NK-92 (cell line): Measurements from ENCODE around the gene SBF1.

ENCODE experiments used
- DNase-seq: peaks from one replicate; lab custom pipeline; 2025; ENCODE audit not compliant: unreplicated experiment; lab: John Stamatoyannopoulos, UW

SBF1 gene

DNA sequence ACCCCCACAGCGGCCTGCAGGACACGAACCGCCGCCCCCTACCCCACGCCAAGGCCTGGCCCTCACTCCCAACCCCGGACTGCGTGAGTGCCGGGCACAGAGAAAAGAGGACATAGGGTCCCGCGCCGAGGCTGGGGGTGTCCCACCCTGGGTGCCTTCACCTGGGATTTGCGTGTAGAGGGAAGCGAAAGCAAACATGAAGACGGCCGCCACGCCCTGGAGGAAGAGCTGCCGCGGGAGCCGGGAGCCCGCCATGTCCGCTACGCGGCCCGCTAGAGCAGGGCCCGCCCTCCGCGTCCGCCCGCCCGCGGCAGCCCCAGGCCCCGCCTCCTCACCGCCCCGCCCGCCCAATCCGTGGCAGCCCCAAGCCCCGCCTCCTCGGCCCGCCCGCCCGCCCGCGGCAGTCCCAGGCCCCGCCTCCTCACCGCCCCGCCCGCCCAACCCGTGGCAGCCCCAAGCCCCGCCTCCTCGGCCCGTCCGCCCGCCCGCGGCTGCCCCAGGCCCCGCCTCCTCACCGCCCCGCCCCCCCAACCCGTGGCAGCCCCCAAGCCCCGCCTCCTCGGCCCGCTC, 32.7 kb upstream of the SBF1 start, which contains the start of gene LMF2:
Gene LMF2, minus strand, starts transcription at position 282 of the 570 bp plus-strand sequence. Its CDS starts 27 bp downstream, at position 255.
- DNase-seq = no peak

DNA sequence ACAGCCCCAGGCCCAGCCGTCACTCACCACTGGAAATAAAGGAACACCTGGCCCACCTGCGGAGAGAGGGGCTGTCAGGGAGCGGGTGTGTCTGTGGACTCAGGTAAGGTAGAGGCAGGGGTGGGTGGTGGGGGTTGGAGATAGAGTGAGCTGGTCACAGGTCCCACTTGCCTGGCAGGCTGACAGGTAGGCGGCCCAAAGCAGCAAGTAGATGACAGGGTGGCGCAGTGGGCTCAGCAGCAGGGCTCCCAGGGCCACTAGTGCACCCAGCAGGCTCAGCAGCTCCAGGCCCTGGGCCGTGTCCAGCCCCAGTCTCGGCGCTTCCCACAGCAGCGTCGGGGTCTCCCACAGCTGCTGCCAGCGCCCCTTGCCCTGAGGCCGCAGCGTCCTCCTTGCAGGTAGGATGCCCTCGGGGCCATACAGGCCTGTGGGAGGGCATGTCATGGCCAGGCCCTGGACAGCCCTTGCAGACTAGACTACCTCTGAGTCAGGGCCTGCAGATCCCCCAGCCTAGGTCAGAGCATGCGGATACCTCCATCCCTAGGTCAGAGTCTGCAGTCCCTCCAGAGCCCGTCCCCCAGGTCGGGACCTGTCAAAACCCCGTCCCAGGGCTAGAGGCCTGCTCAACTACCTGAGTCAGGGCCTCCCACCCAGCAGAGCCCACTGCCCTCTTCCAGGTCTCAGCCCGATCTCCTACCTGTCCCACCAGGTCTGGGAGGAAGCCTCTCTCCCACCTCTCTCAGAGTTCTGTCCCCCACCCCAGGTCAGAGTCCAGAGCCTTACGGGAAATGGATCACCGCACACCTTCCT, 32.0 kb upstream of the SBF1 start:
- DNase-seq = no peak

- DNase-seq = no peak
These were observed 31.2 kb upstream of the SBF1 start for GRCh38 chr22:50505776-50506610.

DNA sequence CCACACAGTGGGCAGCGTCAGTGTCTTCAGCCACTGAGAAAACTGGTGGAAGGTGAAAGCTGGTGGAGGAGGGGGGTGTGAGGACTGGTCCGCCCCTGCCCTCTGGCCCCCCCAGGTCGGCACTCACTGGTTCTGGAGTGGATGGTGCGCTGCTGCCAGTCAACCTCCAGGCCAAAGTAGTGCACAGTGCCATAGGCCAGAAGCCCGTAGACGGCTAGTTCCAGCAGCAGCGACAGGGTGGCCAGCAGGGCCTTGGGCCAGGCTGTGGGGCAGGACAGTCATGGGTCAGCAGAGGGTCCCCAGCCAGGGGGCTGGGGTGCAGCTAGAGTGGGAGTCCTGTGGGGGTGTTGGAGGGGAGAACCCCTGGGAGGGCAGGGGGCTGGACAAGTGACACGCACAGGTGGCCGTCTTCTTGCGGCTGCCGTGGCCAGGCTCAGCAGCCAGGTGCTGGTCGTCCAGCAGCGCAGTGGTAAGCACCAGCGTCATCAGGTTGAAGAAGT, 30.5 kb upstream of the SBF1 start:
- DNase-seq = no peak

- no peak for DNase-seq
These were observed 29.8 kb upstream of the SBF1 start for GRCh38 chr22:50504369-50505211.

DNA sequence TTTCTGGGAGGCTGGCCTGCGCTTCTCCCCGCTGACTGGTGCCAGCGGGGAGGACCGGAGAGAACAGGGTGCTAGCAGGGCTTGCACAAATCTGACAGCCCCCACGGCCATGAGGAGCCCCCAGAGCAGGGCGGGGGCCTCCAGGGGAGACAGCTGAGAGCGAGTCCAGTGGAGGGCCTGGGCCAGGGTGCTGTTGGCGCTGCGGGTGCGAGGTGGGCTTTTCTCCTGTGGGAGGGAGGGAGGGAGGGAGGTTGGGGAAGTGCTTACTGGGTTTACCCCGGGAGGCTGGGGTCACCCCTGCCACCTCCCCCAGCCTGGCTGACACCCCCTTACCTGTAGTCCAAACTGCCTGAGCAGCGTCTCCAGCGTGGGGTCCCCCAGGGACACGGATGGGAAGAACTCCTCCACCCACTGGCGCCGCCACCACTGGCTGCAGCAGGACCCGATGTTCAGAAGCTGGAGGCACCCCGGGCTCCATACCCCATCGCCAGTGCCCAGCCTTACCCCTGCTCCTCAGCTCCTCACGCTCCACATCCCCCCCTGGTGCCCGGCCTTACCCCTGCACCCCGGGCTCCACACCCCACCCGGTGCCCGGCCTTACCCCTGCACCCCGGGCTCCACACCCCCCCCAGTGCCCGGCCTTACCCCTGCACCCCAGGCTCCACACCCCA, 28.8 kb upstream of the SBF1 start:
- DNase-seq = no peak

DNA sequence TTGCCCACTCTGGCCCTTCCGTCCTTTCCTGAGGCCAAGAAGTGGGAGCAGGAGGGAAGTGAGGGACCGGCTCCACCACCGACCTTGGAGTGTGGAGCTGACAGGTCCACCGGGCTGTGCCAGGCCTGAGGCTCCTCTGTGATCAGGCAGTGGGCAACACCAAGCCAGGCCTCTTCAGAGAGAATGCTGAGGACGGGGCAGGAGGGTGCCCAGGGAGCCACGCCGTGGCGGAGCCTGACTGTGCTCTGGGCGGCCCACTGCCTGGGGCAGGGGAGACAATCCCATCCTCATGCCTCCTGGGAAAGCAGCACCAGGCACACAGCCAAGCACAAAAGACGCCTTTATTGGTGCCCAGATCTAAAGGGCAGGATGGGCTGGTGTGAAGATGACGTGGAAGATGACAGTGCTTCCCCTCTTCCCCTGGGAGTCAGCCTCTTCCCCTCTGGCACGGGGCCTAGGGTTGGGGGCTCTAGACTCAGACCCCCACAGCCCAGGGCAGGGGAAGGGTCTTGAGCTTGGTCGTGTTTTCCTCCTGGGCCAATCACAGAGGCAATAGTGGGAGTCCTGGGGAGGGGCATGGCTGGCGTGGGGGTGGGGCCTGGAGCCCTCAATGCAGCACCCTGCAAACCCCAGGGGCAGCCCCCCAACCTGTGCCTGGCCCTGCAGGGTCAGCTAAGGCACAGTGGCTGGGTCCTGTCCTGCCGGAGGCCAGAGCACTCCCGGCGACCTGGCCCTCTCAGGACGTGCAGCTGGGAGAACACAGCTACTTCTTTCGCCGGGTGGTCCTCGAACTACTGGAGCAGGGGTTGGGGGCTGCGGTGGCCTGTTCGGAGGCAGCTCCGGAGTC, 28.0 kb upstream of the SBF1 start:
- DNase-seq = no peak

- DNase-seq = no peak
These were observed 27.3 kb upstream of the SBF1 start for GRCh38 chr22:50502096-50502495.

DNA sequence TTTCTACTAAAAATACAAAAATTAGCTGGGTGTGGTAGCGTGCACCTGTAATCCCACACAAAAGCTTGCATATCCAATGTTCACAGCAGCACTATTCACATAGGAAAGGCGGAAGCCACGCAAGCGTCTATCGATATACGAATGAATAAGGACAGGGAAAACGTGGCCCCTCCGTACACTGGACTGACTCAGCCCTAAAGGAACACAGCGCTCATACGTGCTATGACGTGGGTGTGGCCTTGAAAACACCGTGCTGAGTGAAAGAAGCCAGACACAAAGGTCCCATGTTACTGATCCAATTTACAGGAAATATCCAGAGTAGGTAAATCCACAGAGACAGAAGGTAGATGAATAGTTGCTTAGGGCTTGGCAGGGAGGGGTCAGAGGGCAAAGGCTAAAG, 25.6 kb upstream of the SBF1 start:
- no peak for DNase-seq

DNA sequence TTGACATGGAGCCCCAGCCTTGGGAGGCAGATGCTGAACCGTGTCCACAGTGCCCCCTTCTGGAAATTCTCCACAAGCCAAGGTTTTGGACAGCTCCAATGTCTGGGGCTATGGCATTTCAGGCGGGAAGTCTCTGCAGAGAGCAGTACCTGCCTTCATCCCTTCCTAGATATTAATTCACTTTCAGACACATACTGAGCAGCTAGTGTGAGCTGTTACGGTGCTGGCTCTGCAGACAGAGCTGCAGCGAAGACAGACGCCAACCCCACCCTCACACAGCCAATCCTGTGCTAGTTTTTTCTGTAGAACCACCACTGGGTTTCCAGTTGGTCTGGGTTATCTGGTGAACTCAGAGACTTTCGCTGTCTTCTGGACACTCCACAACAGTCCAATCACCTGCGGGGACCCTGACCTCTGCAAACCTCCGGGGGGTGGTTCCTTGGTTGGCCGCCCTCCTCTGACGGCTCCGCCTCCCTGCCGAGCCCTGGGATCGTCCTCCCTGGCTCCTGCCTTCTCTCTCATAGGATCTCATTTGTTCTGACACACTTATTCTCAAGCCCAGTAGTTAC, 23.6 kb upstream of the SBF1 start:
- no peak for DNase-seq

DNA sequence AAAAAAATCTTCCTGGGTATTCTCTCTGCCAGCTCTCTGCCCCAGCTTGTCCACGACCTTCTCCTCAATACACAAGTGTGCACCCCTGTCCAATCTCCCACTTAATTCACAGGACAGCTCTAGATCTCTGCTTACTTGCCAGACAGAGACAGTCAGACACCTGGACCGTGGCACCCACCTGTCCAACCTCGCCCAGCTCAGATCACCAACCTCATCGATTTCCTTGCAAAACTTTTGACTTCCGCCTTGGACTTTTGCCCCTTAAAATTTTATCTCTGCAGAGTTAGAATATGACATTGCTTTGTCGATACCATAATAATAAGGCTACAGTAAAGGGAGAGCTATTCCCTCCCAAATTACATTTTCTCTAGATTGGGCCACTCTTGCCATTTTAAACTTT, 22.3 kb upstream of the SBF1 start:
- DNase-seq = no peak

GRCh38 chr22:50490531-50491308, 15.9 kb upstream of the SBF1 start:
- DNase-seq = no peak

DNA sequence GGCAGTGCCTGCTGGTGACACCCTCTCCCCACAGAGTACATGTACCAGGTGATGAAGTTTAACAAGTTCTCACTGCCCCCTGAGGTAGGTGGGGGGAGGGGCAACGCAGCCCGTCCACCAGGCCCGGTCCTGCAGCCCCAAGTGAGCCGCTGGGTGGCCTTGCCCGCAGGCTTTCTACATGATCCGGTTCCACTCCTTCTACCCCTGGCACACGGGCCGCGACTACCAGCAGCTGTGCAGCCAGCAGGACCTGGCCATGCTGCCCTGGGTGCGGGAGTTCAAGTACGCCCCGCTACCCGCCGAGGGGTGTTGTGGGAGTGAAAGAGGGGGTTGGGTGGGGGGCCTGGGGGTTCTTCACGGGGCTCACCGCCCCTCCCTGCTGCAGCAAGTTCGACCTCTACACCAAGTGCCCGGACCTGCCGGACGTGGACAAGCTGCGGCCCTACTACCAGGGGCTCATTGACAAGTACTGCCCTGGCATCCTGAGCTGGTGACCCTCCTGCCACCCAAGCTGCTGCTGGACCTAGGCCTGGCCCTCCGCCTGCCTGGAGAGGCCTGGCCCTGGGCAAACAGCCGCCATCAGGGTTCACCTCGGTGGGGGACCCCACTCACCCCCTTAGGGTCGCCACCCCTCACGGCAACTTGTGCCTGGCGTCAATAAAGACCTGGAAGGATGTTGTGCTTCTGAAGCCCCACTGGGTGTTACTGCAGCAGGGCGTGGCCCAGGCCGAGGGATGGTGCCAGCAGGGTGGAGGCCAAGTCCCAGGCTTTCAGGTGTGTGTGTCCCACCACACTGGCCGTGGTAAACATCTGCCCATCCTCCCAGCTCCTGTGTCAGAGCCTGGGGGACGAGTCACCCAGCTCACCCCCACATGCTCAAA, 14.8 kb upstream of the SBF1 start:
- DNase-seq = no peak

GRCh38 chr22:50488886-50489285, 14.1 kb upstream of the SBF1 start:
- no peak for DNase-seq

DNA sequence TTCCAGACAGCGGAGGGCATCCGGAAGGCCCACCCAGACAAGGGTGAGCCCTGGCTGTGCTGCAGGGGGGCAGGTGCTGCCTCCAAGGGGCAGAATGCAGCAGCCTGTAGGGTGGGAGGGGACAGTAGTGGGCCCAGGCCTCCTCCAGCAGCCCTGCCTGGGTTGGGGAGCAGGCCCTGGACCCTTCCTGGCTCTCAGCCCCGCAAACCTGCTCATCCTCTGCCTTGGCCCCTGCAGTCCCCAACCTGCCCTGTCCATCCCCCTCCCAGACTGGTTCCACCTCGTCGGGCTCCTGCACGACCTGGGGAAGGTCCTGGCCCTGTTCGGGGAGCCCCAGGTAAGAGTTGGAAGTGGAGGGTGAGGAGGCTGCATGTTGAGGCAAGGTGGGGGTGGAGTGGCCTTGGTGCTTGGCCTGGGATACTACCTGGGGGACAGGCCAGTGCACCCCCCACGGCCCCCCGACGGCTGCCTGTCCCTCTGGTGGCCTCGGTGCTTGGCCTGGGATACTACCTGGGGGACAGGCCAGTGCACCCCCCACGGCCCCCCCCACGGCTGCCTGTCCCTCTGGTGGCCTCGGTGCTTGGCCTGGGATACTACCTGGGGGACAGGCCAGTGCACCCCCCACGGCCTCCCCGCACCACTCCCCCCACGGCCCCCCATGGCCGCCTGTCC, 13.3 kb upstream of the SBF1 start:
- no peak for DNase-seq

DNA sequence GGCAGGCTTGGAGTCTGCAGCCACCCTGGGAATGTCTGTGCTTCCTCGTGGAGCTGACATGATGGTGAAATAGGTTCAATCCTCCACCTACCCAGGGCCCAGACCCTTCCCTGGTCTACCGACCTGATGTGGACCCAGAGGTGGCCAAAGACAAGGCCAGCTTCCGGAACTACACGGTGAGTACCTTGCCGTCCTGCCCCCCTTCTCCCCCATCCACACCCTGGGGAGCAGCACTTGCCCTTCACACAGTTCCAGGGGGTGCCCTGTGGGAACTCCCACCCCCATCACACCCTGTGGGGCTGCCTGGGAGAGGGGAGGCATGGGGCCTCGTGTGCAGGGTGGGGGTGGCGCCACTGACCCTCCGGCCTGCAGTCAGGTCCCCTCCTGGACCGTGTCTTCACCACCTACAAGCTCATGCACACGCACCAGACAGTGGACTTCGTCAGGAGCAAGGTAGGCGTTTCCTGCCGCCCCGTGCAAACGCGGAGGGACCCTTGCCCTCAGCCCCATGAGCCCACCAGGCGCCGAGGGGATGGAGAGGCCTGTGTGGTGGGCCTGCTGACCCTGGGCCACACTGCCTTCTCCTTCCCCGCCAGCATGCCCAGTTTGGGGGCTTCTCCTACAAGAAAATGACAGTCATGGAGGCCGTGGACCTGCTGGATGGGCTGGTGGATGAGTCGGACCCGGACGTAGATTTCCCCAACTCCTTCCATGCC, 12.6 kb upstream of the SBF1 start:
- no peak for DNase-seq
